ENCODE results near the gene SLC6A19. TPM values are rescaled to one million over a fixed set of nuclear protein-coding genes. Genes with fewer than 3 reads are reported as not detected.

SLC6A19 gene
- polyA plus RNA-seq, 1 of the 3 experiments (the other 2 are of a cell fraction), result not detected

GRCh38 chr5:1219098-1219767 is 17.8 kb downstream of the SLC6A19 start:
- Histone ChIP-seq H3K9me2 (no peaks in the 10 kb centered on the region), H3K27ac (ENCODE audit: low read depth in 2 of 2, low read length in 1 of 2) (no peak overlapping the region), H2AFZ (ENCODE audit: low read depth) (no peak overlapping the region), H3K9me3 (no peaks in the 10 kb centered on the region), H4K20me1 (ENCODE audit: insufficient read depth) (no peaks in the 10 kb centered on the region), H3K36me3 (replicated peaks in 1 of 2; ENCODE audit: control insufficient read depth in 1 of 2, insufficient read depth in 2 of 2, low read length in 1 of 2) (no peaks in the 10 kb centered on the region), H3K4me2 (no peak overlapping the region), H3K4me1 (ENCODE audit: control insufficient read depth in 1 of 2, insufficient read depth in 2 of 2, low read depth in 1 of 2, low read length in 1 of 2) (no peaks in the 10 kb centered on the region), H3K4me3 (ENCODE audit: low read depth in 2 of 2, low read length in 1 of 2) (no peak overlapping the region), H3K27me3 (ENCODE audit: insufficient read depth) (no peaks in the 10 kb centered on the region; the same call in 1 of the 2 replicates), H3F3A (replicated peaks; ENCODE audit: insufficient read depth) (peaks cover 6% of the 10 kb centered on the region), H3K9ac (no peak overlapping the region), H3K79me2 (ENCODE audit: insufficient read depth) (no peaks in the 10 kb centered on the region)
- CTCF ChIA-PET, result interaction anchor here (0.9 to 1.2 kb wide), 2 partner anchors 13 to 45 kb away, joined by 3 read pairs; no protein-coding TSS in a partner anchor
- 24% methylated on average over 10 of the region's 38 CpGs for WGBS (ENCODE audit: low lambda C conversion rate)
- no peak for DNase-seq
- POLR2A ChIA-PET, result no interaction called here
- TF ChIP-seq, protein P1, sequence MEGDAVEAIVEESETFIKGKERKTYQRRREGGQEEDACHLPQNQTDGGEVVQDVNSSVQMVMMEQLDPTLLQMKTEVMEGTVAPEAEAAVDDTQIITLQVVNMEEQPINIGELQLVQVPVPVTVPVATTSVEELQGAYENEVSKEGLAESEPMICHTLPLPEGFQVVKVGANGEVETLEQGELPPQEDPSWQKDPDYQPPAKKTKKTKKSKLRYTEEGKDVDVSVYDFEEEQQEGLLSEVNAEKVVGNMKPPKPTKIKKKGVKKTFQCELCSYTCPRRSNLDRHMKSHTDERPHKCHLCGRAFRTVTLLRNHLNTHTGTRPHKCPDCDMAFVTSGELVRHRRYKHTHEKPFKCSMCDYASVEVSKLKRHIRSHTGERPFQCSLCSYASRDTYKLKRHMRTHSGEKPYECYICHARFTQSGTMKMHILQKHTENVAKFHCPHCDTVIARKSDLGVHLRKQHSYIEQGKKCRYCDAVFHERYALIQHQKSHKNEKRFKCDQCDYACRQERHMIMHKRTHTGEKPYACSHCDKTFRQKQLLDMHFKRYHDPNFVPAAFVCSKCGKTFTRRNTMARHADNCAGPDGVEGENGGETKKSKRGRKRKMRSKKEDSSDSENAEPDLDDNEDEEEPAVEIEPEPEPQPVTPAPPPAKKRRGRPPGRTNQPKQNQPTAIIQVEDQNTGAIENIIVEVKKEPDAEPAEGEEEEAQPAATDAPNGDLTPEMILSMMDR (IDR thresholded peaks at IDR 0.05), result no peak
- TF ChIP-seq EP300 (IDR thresholded peaks at IDR 0.05; ENCODE audit: borderline replicate concordance in 1 of 2, low read depth in 1 of 2, low read length in 1 of 2) (no peak), RCOR1 (IDR thresholded peaks at IDR 0.05; ENCODE audit: low read length) (no peak), MXI1 (IDR thresholded peaks at IDR 0.05; ENCODE audit: low read depth, low read length) (no peak), TCF12 (IDR thresholded peaks at IDR 0.05) (no peak), TEAD4 (IDR thresholded peaks at IDR 0.05; ENCODE audit: borderline replicate concordance, insufficient read depth) (no peak), GABPA (IDR thresholded peaks at IDR 0.05; ENCODE audit: low read depth) (no peak), SIN3A (IDR thresholded peaks at IDR 0.05; ENCODE audit: borderline replicate concordance, low read depth, low read length) (no peak), FOXJ3 (CRISPR knock-in tag; IDR thresholded peaks at IDR 0.05) (no peak), EZH2phosphoT487 (IDR thresholded peaks at IDR 0.05; ENCODE audit: borderline replicate concordance, low read depth) (no peak), RAD21 (IDR thresholded peaks at IDR 0.05; ENCODE audit: low read length) (no peak), IRF3 (IDR thresholded peaks at IDR 0.05; ENCODE audit: low read depth, low read length) (no peak), MEF2A (IDR thresholded peaks at IDR 0.05; ENCODE audit: borderline replicate concordance, low read depth) (no peak), GATA2 (CRISPR knock-in tag; IDR thresholded peaks at IDR 0.05) (no peak)
- TF ChIP-seq, protein P2, sequence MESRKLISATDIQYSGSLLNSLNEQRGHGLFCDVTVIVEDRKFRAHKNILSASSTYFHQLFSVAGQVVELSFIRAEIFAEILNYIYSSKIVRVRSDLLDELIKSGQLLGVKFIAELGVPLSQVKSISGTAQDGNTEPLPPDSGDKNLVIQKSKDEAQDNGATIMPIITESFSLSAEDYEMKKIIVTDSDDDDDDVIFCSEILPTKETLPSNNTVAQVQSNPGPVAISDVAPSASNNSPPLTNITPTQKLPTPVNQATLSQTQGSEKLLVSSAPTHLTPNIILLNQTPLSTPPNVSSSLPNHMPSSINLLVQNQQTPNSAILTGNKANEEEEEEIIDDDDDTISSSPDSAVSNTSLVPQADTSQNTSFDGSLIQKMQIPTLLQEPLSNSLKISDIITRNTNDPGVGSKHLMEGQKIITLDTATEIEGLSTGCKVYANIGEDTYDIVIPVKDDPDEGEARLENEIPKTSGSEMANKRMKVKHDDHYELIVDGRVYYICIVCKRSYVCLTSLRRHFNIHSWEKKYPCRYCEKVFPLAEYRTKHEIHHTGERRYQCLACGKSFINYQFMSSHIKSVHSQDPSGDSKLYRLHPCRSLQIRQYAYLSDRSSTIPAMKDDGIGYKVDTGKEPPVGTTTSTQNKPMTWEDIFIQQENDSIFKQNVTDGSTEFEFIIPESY (IDR thresholded peaks at IDR 0.05; ENCODE audit: borderline replicate concordance, low read depth), result no peak

Data from SK-N-SH (cell line).